DMS79 treated with DMSO at 0.1 percent for 48 hours (cell line): ENCODE data around the gene SLFN12L.
"Not testable (repeated sequence)": the region's sequence is repeated elsewhere in the genome, so short reads cannot be mapped to it uniquely, and the experiment has no call there.

Experiments used
- DNase-seq: peaks from one replicate; lab custom pipeline; 2025; lab: John Stamatoyannopoulos, UW

SLFN12L gene

DNA sequence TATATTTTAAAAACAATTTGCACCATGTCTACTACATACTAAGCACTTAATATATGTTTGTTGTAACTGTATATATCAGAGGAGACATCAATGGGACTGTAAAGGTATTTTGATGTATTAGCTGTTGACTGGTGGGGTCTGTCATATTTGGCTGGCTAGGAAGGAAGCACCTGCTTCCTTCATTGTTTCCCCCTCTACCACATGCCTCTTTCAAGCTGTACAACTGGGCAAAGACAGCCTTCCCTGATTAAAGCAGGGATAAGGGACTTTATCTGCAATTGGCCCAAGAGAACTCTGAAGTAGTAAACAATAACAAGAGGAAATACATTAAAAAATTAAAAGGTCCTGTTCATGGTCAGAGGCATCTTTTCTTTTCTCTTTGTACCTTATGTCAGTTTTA, 5.5 kb upstream of the SLFN12L start:
- no peak for DNase-seq

DNA sequence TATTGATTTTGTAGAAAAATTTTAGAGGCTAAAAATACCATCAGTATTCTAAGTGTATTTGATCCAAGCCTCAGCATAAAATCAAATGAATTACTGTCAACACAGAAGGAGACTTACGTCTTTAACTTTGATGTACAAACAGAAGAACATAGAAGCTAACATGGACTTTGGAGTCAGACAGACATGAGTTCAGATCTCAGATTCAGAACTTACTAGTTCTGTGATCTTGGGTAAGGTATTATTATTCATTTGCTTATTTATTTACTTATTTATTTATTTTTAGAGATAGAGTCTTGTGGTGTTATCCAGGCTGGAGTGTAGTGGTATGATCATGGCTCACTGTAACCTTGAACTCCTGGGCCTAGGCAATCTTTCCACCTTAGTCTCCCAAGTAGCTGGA, 4.0 kb upstream of the SLFN12L start:
- DNase-seq, result no peak

DNA sequence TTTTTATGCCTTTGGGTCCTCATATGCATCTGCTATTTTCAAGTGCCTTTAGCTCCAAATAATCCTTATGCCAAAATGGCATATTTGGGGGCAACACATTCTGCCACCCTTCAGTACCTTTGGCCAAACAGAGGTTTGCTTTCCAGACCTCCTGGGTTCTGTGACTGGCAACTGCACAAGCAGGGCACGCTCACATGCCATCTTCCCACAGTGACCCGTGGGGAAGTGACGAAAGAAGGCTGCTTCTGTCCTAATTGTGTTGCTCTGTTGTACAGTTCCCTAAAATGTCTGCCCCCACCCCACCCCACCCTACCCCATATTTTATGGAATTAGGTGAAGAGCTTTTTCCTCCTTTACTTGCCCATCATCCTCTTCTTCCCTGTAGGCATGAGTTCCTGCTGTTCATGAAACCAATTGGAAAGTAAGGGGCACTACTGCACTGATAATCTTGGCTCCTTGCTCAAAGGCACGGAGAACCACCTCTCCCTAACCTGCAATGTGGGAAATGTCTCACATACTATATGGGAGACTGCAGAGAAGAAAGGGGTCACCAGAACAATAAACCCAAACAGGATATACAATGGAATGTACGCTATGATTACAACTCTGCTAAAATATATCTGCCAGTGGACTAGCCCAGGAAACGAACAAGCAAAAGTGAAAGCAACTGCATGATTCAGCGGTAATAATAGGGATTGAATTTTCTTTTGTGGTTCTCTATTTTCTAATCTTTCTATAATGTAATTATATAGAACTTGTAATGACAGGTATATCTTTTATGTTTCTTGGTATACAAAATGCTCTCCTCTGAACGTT, 3.3 kb upstream of the SLFN12L start:
- DNase-seq, result no peak

DNA sequence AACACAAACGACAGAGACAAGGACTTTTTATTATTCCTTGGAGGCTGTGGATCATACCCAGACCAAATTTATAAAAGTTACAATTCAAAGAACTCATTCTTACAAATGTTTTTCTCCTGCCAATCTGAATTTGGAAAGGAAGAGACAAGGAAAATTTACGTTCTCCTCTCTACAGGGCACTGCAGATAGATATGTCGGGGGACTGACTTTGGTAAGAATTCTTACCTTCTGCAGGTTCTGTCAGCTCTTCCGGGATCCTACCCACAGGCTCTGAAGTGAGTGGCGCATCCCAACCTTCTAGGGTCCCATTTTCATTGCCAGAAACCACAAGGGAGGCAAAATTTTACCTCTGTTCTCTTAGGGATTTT, 2.2 kb upstream of the SLFN12L start:
- DNase-seq, result no peak

DNA sequence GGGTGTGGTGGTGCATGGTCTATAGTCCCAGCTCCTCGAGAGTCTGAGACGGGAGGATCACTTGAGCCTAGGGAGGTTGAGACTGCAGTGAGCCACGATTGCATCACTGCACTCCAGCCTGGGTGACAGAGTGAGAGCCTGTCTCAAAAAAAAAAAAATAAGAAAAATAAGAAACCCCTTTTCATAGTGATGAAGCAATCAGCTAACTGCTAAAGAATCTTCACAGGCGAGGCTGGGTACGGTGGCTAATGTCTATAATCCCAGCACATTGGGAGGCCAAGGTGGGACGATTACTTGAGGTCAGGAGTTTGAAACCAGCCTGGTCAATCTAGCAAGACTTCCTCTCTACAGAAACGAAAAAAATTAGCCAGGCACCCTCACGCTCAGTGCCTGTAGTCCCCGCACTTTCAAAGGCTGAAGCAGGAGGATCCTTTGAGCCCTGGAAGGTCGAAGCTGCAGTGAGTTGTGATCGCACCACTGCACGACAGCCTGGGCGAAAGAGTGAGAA, 760 bp downstream of the SLFN12L start:
- no peak for DNase-seq

DNA sequence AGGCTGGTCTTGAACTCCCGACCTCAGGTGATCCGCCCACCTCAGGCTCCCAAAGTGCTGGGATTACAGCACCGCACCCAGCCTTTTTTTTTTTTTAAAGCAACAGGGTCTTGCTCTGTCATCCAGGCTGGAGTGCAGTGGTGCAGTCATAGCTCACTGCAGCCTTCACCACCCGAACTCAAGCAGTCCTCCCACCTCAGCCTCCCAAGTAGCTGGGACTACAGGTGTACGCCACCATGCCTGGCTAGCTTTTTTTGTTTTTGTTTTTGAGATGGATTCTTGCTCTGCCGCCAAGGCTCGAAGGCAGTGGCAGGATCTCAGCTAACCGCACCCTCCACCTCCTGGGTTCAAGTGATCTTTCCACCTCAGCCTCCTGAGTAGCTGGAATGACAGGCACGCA, 2.1 kb downstream of the SLFN12L start:
- DNase-seq, result not testable (repeated sequence)

DNA sequence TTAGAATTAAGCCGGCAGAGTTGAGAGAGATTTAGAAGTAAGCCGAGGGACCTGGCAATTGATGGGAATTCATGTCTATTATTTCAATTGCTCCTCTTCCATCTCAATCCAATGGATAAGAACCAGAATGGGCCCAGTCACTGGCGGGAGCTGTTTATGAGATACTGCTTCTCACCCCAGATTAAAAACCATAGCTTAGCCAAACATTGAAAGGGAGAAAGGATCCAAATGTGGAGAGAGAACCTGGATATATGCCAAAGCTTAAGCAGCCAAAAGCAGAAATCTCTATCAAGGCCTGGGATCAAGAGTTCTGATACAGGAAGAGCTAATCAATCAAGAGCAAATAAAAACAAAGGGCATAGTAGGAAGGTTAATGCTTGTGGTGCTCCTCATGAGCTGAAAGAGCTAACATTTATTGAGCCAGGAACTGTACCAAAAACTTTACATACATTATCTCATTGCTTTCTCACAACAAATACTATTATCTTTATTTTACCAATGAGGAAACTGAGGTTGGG, 2.8 kb downstream of the SLFN12L start:
- no peak for DNase-seq

DNA sequence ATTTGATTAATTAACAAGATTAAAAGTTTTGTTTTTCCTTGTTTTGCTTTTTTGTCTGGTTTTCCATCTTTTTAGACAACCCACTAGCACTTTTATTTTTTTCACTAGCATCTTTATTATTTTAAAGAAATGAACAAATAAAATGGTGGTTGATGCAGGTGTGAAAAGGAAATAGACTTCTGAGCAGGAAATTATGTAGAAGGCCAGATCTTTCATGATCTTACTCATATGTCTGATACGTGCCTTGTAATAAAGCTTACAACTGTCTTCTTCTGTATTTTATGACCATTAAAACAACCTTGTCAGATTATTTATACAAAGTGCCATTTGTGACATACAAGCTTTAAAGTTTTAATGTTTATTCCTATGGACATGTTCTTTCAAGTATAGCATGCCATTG, 6.3 kb downstream of the SLFN12L start:
- DNase-seq, result no peak

DNA sequence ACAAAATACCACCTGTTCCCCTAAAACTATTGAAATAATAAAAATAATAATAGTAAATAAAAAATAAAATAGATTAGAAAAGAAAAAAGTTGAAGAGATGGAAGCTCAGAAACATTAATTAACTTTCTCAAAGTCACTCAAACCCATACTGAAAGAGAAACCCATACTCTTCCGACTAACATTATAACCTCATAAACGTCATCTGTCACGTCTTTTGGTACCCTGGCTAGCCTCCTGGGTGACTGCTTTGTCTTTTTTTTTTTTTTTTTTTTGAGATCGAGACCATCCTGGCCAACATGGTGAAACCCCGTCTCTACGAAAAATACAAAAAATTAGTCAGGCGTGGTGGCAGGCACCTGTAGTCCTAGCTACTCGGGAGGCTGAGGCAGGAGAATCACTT, 7.6 kb downstream of the SLFN12L start:
- no peak for DNase-seq

DNA sequence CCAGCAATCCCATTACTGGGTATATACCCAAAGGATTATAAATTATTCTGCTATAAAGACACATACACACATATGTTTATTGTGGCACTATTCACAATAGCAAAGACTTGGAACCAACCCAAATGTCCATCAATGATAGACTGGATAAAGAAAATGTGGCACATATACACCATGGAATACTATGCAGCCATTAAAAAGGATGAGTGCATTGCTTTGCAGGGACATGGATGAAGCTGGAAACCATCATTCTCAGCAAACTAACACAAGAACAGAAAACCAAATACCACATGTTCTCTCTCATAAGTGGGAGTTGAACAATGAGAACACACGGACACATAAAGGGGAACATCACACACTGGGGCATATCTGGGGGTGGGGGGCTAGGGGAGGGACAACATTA, 8.2 kb downstream of the SLFN12L start:
- not testable (repeated sequence) for DNase-seq

DNA sequence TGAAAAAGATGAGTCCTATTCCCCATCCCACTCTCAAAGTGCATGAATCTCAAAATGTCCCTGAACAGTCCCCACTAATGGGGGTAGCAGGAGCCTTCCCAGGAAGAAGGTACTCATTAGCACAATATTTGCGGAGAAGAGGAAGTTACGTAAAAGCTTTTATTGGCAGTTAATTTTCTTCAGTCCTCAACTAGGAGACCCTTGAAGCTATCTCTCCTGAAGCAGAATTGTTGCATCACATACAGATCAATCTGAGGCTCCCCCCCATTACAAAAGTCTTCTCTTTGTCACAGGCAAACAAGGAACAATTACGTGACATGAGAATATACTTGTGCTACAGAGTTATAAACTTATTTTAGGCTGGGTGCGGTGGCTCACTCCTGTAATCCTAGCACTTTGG, 14.2 kb downstream of the SLFN12L start:
- DNase-seq, result no peak

DNA sequence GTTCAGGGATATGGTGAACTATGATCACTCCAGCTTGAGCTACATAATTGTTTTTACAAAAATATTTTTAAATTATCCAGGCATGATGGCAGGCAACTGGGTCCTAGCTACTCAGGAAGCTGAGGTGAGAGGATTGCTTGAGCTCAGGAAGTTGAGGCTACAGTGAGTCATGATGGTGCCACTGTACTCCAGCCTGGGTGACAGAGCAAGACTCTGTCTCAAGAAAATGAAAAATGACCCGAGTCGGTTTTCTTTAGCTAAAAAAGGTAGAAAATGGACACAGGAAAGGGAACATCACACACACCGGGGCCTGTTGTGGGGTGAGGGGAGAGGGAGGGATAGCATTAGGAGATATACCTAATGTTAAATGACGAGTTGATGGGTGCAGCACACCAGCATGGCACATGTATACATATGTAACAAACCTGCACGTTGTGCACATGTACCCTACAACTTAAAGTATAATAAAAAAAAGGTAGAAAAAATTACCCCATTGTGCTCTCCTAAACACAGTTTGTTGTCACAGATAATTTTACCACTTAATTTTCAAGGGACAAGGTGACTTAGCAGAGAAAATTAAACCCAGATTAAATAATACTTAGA, 15.7 kb downstream of the SLFN12L start:
- DNase-seq, result not testable (repeated sequence)

DNA sequence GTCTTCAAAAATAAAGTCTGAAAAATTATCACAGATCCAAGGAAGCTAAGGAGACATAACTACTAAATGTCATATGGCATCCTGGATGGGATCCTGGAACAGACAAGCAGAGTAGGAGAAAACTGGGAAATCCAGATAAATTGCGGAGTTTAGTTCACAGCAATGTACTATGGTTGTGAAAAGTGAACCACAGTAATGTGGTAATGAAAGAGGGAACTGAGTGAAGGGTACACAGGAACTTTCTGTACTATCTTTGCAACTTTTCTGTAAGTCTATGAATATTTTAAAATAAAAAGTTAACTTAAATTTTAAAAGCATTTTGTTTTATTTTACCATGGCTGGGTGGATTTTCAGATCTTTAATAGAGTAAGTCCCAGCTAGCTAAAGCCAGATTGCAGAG, 16.3 kb downstream of the SLFN12L start:
- no peak for DNase-seq

DNA sequence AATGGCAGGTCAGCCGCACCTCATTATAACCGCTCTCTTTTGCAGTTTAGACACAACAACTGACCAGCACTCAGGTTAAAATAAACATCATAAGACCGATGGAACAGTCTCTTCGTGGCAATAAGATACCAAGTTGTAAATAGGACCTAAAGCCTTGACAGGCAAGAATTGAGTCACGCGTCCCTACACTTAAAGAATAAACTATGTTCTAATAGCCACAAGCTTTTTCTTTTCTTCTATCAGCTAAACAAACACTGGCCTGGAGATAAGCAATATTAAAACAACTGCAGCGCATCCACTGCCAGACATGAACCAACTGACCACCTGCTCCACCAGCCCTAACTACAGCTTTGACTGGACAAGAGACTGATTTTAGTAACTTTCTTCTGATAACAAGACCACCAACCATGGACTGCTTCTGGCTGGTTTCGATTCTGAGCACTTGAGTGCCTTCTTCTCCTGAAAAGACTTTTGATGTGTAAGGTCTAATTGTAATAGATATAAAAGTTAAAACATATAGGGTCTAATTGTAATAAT, 17.5 kb downstream of the SLFN12L start:
- DNase-seq, result no peak

DNA sequence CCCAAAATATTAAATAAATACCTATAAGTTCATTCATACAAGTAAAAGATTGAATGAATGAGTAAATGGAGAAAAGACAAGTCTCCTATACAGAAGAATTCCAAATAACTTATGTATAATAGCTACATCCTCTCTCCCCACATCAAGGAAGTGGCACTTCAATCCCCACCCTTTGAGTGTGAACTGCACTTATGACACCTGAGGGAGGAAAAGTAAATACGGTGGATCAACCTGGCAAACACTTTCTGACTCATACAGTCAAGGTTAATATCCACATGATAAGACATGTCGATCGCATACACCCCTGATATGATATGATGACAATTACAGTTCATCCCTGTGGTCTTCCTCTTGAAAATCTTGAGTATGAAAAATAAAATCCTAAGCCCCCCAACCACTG, 18.0 kb downstream of the SLFN12L start:
- peak; percentile 7 for DNase-seq

DNA sequence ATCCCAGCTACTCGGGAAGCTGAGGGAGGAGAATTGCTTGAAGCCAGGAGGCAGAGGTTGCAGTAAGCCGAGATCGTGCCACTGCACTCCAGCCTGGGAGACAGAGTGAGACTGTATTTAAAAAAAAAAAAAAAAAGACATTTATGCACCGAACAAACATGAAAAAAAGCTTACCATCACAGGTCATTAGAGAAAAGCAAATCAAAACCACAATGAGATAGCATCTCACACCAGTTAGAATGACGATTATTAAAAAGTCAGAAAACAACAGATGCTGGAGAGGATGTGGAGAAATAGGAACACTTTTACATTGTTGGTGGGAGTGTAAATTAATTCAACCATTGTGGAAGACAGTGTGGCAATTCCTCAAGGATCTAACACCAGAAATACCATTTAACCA, 19.0 kb downstream of the SLFN12L start:
- DNase-seq, result not testable (repeated sequence)

DNA sequence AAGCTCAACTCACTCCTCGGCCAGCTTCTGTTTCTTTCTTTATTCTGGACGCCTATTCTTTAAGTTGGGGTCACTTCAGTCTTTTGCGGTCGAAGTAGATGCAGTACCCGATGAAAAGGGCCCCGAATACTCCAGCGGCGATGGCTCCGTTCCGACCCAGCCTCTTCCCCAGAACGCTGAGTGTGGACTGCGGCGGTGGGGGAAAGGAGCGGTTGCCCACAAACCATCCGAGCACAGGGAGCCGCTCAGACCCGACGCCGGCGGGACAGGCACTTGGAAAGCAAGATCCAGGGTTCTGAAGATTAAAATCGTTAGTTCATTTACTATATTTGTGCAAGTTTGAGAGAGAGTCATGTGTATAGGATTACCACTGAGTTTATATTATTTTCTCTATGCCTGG, 22.5 kb downstream of the SLFN12L start:
- no peak for DNase-seq

DNA sequence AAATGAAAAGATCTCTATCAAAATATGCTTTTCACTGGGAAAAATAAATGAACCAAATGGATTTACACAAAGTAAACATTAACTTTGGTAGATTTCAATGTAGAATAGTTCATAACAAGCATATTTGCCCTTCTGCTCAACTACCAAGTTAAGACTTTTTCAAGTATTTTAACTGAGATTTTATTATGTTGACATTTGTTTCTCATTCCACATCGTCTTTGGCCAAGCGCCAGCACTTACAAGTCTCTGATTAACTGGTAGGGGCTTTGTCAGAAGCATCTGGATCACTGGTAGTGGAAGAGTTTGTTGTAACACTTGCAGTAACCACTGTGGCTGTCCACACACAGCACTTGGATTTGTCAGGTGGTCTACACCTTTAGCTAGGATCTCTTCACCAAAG, 22.9 kb downstream of the SLFN12L start:
- DNase-seq, result no peak

DNA sequence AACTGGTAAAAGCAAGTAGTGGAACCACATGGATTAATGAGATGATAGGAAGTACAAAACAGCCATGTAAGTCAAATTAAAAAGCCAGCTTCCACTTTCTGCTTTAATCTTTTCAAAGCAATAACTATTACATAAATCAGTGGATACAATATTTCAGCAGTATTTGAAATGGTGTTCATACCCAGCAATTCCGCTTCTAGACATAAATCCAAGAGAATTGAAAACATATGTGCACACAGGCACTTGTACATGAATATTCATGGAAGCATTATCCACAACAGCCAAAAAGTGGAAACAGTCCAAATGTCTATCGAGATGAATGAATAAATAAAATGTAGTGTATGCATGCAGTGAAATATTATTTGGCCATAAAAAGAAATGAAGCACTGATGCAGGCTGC, 27.4 kb downstream of the SLFN12L start:
- DNase-seq, result no peak

DNA sequence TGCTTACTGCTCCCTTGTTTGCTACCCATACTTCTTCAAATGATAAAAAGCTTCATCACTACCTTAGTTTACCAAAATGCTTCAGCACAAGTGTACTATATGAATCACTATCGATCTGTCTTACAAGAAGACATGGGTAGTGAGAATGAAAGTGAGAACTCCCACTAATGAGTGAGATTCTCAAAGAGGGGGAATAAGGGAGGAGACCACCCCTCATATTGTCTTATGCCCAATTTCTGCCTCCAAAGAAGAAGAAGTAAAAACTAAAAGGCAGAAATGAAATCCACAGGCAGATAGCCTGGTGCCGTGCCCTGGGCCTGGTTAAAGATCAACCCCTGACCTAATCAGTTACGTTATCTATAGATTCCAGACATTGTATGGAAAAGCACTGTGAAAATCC, 29.8 kb downstream of the SLFN12L start:
- not testable (repeated sequence) for DNase-seq

DNA sequence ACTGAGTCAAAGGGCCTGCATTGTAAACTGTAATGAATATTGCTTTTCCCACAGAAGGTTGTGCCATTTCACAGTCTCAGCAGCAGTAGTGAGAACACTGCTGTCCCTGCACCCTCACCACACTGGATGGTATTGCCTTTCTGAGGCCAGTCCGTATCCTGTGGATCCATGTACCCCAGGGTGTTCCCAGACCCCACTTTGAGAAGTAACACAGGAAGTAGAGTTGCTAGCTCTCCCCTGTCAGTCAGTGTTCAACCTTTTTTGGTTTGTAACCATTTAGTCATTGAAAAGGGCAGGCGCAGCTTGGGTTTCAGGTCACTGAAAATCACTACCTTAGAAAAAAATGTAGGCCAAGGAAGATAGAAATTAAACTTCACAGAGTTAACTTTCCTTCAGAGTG, 37.9 kb downstream of the SLFN12L start:
- no peak for DNase-seq

DNA sequence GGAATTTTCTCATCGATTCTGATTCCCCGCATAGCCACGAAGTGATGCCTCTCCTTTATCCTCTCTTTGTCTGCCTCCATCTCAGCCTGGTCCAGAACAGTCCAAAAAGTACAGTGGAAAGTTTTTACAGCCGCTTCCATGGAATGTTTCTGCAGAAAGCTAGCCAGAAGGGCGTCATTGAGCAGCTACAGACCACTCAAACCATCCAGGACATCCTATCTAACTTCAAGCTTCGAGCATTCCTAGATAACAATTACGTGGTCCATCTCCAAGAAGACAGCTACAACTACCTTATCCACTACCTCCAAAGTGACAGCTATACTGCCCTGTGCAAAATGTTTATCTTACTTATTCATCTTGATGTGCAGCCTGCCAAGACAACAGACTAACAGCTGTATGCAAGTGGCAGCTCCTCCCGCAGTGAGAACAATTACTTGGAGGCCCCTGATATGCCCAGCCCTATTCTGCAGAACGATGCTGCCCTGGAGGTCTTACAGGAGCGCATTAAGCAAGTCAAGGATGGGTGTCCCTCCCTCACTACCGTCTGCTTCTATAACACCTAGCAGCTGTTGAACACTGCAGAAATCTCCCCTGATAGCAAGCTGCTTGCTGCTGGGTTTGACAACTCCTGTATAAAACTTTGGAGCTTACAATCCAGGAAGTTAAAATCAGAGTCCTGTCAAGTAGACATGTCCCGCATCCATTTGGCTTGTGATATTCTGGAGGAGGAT, 38.9 kb downstream of the SLFN12L start:
- DNase-seq, result no peak
